IPS-15b (cell line): ENCODE measurements around the gene PCGF2.

Source experiments
- H3K27me3 ChIP-seq: one replicate; pipeline ENCODE4 v1.6.1; 2013; ENCODE audit warnings: low read length; ENCODE audit not compliant: control insufficient read depth, insufficient read depth
- H3K36me3 ChIP-seq: one replicate; pipeline ENCODE4 v1.6.1; 2013; ENCODE audit warnings: low read length; ENCODE audit not compliant: control insufficient read depth, insufficient read depth
- H3K4me1 ChIP-seq: one replicate; pipeline ENCODE4 v1.6.1; 2013; ENCODE audit warnings: mild to moderate bottlenecking, low read length; ENCODE audit not compliant: control insufficient read depth, insufficient read depth
- H3K4me3 ChIP-seq: one replicate; pipeline ENCODE4 v1.5.1; 2013; ENCODE audit warnings: low read depth, low read length
- H3K9ac ChIP-seq: one replicate; pipeline ENCODE4 v1.6.1; 2013; ENCODE audit warnings: low read depth, mild to moderate bottlenecking, low read length
- H3K9me3 ChIP-seq: one replicate; pipeline ENCODE4 v1.6.1; 2013; ENCODE audit warnings: mild to moderate bottlenecking, low read length; ENCODE audit not compliant: control insufficient read depth, insufficient read depth

Gene PCGF2

DNA sequence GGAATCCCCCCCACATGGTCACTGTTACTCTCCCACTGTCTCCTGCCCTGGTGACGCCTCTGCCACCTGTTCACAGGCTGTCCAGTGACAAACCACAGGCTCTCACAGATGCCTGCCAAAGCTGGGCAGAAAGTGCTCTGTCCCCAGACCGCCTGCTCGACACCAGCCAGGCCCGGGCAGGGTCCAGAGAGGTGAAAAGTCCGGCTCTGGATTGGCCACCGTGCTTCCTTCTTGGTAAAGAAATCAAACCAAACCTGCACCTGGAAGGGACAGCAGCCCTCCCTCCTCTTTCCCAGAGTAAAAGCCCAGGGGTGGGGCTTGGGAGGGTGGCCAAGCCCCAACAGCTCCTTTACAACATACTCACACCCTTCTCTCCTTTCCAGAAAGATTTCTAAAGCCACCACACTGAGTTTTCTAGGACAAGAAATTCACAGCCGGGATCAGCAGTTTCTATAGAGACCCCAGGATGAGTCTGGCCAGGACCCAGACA is 6.2 kb downstream of the PCGF2 start:
- Histone ChIP-seq H3K4me1 (peaks cover 24% of the 10 kb centered on the region), H3K9me3 (no peaks in the 10 kb centered on the region), H3K36me3 (peaks cover 27% of the 10 kb centered on the region), H3K27me3 (no peaks in the 10 kb centered on the region), H3K4me3 (no peak overlapping the region), H3K9ac (no peak overlapping the region)

DNA sequence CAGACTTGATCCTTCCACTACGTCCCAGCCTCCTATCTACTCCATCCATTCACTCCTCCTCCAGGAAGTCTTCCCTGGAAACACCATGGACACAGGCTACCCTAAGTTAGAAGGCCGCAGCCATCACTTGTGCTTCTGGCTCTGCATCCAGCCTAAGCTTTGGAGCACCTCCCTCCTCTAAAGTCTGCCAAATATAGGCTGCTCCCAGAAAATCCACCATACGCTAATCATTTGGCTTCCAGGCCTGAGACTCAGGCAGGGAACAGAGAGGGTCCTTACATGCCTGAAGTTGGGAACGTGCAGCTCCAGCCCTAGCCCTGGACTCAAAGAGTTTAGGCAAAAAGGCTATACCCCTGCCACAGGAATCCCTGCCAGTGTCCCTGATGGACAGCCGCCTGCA is 6.7 kb downstream of the PCGF2 start:
- no peaks in the 10 kb centered on the region for H3K27me3 ChIP-seq
- peaks cover 27% of the 10 kb centered on the region for H3K36me3 ChIP-seq
- no peak overlapping the region for H3K4me3 ChIP-seq
- H3K9me3 ChIP-seq: no peaks in the 10 kb centered on the region
- H3K9ac ChIP-seq: no peak overlapping the region
- H3K4me1 ChIP-seq: peaks cover 23% of the 10 kb centered on the region

DNA sequence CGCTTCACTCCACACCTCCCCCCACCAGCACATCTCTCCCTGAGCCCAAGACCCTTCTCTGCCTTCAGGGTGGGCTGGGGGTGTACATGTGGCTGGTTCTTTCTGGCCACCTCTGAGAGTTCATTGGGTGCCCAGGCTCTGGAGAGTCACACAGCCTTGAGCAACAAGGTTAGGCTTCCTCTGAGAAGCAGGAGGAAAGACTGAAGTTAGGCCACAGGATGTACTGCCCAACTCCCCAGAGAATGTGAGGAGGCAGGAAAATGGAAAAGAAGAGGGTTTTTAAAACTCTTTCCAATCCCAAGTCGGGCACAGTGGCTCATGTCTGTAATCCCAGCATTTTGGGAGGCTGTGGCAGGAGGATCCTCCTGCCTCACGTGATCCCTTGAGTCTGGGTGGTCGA is 7.3 kb downstream of the PCGF2 start:
- no peak overlapping the region for H3K9ac ChIP-seq
- no peaks in the 10 kb centered on the region for H3K27me3 ChIP-seq
- H3K4me3 ChIP-seq: no peak overlapping the region
- H3K9me3 ChIP-seq: no peaks in the 10 kb centered on the region
- peaks cover 20% of the 10 kb centered on the region for H3K4me1 ChIP-seq
- H3K36me3 ChIP-seq: peaks cover 31% of the 10 kb centered on the region

DNA sequence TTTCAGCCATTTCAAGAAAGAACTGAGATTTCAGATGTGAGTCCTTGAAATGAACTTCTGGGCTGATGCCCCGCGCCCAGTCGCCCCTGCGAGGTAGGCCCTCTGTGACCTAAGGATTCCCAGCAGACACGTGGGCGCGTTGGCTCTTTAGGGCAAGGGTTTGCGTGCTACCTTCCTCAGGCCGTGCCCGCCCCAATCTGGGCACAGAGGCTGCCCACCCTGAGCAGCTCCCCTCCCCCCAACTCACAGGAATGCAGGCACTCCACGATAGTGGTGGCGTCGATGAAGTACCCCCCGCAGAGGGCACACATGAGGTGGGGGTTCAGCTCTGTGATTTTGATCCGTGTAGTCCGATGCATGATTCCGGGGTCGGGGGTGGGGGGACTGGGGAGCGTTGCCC is 8.1 kb downstream of the PCGF2 start:
- peaks cover 38% of the 10 kb centered on the region for H3K36me3 ChIP-seq
- no peak overlapping the region for H3K4me3 ChIP-seq
- no peaks in the 10 kb centered on the region for H3K9me3 ChIP-seq
- no peak overlapping the region for H3K9ac ChIP-seq
- peaks cover 15% of the 10 kb centered on the region for H3K4me1 ChIP-seq
- no peaks in the 10 kb centered on the region for H3K27me3 ChIP-seq

DNA sequence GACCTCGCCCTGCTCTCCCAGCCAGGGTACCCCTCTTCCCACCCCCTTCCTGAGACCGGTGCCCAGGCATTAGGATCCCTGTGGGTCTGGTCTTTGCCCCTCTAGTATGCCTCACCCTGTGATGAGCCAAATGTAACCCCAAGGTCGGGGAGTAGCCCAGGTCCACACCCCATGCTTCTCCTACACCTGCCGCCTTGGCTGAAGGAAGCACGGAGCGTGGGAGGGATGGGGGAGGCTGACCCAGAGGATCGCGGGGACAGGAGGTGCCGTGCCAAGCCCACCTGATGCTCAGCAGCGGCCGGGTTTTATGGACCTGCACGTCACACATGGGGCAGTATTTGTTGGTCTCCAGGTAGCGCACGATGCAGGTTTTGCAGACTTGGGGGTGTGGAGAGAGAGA is 8.8 kb downstream of the PCGF2 start:
- Histone ChIP-seq H3K9ac (no peak overlapping the region), H3K4me1 (peaks cover 15% of the 10 kb centered on the region), H3K27me3 (no peaks in the 10 kb centered on the region), H3K4me3 (no peak overlapping the region), H3K9me3 (no peaks in the 10 kb centered on the region), H3K36me3 (peaks cover 39% of the 10 kb centered on the region)

DNA sequence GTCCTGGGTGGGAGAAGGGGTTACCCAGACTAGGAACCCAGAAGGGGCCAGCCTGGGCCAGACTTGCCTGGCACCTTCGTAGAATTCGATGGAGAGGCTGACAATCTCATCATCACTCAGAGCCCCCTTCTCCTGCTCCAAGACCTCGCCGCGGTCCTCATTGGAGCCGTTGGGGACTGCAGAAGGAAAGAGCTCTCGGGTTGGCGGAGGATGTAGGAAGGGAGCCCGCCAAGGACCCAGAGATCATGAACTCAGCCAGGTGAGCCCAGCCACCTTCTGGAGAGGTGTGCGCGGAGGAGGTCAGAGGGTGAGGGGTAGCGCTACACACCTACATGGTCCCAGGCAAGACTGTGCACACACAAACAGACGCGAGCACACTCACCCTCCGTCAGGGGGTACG is 9.4 kb downstream of the PCGF2 start:
- peaks cover 39% of the 10 kb centered on the region for H3K36me3 ChIP-seq

DNA sequence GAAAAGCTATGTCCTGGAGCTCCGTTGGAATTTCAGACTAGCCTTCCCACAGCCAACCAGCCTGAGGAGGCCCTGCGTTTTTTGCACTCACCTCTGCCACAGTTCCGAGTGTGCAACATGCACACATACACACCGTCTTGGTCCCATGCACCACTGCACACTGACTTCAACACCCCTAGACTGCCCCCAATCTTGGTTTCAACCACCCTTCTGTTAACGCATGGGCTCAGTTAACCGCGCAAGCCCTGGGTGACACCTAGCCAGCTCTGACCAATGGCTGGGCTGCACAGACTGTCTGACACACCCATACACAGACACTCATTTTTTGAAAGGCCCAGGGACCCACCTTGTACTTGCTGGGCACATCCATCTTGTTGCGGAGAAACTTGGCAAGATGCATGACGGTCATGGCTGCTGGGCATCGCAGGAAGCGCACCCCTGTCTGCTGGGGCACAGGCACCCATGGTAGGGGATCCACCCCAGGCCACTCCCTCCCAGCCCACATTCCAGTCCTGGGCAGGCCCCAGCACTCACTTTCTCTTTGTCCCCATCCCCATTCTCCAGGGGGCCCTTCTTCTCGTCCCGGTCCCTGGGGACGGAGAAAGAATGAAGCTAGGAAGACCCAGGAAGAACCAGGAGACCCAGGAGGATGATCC is 10.0 kb downstream of the PCGF2 start:
- Histone ChIP-seq H3K9me3 (no peaks in the 10 kb centered on the region), H3K27me3 (no peaks in the 10 kb centered on the region), H3K4me1 (peaks cover 7% of the 10 kb centered on the region), H3K9ac (no peak overlapping the region), H3K36me3 (peaks cover 42% of the 10 kb centered on the region), H3K4me3 (no peak overlapping the region)

More for the DNA sequence above, 9.4 kb downstream of the PCGF2 start:
- H3K9ac ChIP-seq: no peak overlapping the region
- peaks cover 12% of the 10 kb centered on the region for H3K4me1 ChIP-seq
- no peak overlapping the region for H3K4me3 ChIP-seq
- no peaks in the 10 kb centered on the region for H3K9me3 ChIP-seq
- H3K27me3 ChIP-seq: no peaks in the 10 kb centered on the region

DNA sequence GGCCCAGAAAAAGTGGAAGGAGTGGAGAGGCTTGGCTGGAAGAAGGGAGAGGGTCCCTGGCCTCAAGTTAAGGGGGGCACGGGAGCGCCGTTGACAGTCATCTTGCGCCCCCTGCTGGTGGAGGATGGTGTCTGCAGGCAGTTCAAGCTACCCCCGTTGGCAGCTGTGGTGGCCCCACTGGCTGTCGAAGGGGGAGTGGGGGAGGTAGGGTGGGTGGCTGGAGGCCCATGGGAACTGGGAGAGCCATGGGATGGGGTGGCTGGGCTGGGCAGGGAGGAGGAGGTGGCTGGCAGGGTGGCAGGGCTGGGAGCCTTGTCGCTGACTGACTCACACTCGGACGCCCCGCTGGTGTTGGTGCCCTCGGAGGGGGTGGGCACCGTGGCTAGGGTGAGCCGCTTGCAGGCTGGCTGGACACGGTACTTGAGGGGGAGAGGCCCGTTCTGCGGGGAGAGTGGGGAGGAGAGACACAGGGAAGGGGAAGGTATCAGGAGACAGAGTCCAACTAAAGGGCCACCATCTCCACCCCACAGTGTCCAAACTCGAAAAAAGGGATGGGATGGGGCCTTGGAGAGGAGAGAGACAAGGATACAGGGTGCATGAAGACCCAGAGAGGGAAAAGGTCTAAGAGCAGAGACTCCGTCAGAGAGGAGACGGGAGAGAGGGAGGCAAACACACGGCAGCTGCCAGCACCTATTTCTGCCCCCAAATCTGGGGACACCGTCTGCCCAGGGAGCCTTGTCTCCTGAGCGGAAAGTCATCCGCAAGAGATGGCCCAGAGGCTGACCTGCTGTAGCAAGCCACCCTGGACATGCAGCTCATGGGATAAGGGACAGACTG is 12.8 kb downstream of the PCGF2 start:
- Histone ChIP-seq H3K36me3 (peaks cover 43% of the 10 kb centered on the region), H3K4me1 (no peaks in the 10 kb centered on the region), H3K9me3 (no peaks in the 10 kb centered on the region), H3K4me3 (no peak overlapping the region), H3K9ac (no peak overlapping the region), H3K27me3 (no peaks in the 10 kb centered on the region)

DNA sequence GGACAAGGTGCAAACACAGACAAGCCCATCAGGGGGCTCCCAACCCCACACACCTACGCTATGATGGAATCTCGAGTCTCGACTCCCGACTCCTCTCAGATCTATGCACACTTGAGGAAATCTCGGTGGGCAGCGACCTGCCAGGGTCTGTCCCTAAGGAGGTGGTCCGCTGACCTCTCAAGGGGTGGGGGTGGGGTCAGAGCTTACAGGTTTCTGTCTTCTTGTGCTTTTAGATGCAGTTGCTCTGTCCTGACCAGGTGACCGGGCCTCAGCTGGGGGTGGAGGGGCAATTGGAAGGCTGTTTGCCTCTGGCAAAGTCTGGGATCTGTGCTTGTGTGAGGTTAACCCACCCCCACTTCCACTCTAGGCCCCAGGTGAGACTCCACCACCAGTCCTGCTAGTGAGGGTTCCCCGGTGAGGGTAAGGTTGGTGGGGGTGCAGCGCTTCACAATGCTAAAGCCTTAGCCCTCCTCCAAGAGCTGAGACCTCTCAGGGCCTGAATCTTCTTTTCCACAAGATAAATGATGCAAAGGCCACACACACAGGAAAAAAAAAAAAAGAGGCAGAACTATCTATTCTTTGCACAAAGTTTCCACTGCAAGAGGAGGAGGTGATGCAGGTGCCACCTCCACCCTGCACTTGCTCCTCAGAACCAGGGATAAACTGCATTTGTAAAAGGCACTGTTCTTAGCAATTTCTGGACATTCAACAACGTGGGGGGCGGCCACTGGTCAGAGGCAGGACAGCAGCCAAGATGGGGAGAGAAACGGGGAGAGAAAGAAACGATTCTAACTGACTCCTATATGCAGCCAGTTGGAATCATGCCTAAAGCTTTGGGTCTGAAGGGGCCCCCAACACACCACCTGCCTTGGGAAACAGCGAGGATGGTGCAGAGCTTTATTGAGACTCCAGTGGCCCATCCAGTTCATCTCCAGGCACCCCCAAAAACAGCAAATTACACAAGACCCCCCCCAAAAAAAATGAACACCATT is 13.9 kb downstream of the PCGF2 start:
- H3K4me3 ChIP-seq: no peak overlapping the region
- H3K4me1 ChIP-seq: no peaks in the 10 kb centered on the region
- H3K9me3 ChIP-seq: no peaks in the 10 kb centered on the region
- no peak overlapping the region for H3K9ac ChIP-seq
- peaks cover 4% of the 10 kb centered on the region for H3K27me3 ChIP-seq
- peaks cover 32% of the 10 kb centered on the region for H3K36me3 ChIP-seq

DNA sequence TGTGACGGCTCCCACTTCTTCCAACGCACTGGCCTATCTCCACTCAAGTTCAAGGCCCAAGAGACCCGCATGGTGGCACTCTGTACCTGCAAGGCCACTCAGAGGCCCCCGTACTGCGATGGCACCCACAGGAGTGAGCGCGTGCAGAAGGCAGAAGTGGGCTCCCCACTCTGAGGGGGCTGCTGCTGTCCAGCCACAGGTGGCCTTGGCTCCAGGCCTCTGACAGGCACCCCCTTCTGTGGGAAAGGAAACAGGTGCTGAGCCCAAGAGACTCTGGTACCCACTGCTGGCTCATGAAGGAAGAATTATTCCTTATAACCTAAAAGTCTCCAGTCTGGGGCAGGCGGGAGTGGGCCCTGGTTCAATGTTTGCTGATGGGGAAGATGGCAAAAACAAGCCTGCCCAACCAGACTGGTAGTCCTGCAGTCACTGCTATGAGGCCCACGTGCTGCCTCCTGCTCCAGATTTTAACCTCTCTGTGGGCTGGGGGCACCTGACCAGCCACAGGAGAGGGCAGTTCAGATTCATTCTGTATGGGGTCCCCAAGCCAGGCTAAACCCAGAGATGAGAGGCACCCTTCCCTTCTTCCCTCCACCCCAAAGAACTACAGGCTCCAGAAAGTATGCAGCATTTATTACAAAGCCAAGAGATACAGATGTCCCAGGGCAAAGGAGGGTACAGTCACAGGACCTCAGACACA is 14.7 kb downstream of the PCGF2 start:
- H3K9ac ChIP-seq: no peak overlapping the region
- H3K4me1 ChIP-seq: no peaks in the 10 kb centered on the region
- peaks cover 24% of the 10 kb centered on the region for H3K36me3 ChIP-seq

More for the DNA sequence above, 14.7 kb downstream of the PCGF2 start:
- no peak overlapping the region for H3K4me3 ChIP-seq
- H3K9me3 ChIP-seq: no peaks in the 10 kb centered on the region
- H3K27me3 ChIP-seq: peaks cover 13% of the 10 kb centered on the region
